HL-60 (cell line): ENCODE measurements around the gene TSPAN13.

Source experiments
- DNase-seq, 2 experiments: peaks; one replicate each; pipeline ENCODE4 v3.0.0-alpha.2; 2010 to 2020; ENCODE audit warnings: low read depth in 1 of 2, low spot score in 1 of 2
- H3K27ac ChIP-seq: fragments of 250-450 bp; sonication (Bioruptor Pico); replicated peaks from 2 replicates; pipeline ENCODE4 v1.5.1; 2020; ENCODE audit warnings: mild to moderate bottlenecking, moderate library complexity
- H3K27me3 ChIP-seq: fragments of 250-450 bp; sonication (Bioruptor Pico); 2 replicates; pipeline ENCODE4 v1.5.1; 2021; ENCODE audit warnings: mild to moderate bottlenecking, moderate library complexity; ENCODE audit not compliant: insufficient read depth, poor library complexity, severe bottlenecking
- H3K4me3 ChIP-seq: replicated peaks from 2 replicates; pipeline ENCODE4 v1.5.1; 2011; ENCODE audit warnings: mild to moderate bottlenecking, control low read depth, low read length; ENCODE audit not compliant: insufficient read depth
- CTCF ChIP-seq: IDR thresholded peaks from one replicate; pipeline ENCODE4 v1.5.1; 2011; ENCODE audit warnings: low read length, control low read depth, inconsistent platforms; ENCODE audit not compliant: insufficient read depth
- GABPA ChIP-seq: IDR thresholded peaks from 2 replicates; pipeline ENCODE4 v1.6.1; 2012; ENCODE audit warnings: low read depth
- POLR2AphosphoS5 ChIP-seq: IDR thresholded peaks from 2 replicates; pipeline ENCODE4 v1.6.1; 2012; ENCODE audit warnings: low read depth
- REST ChIP-seq: IDR thresholded peaks from 2 replicates; pipeline ENCODE4 v1.6.1; 2012; ENCODE audit warnings: low read depth; ENCODE audit not compliant: insufficient replicate concordance
- SPI1 ChIP-seq: IDR thresholded peaks from 2 replicates; pipeline ENCODE4 v1.6.1; 2012; ENCODE audit warnings: low read depth, mild to moderate bottlenecking, borderline replicate concordance

Gene TSPAN13

GRCh38 chr7:16729541-16729940 lies 24.0 kb upstream of the TSPAN13 start:
- no peak for TF ChIP-seq REST
- TF ChIP-seq POLR2AphosphoS5 = no peak
- no peak for TF ChIP-seq CTCF
- Histone ChIP-seq H3K4me3 (no peak overlapping the region), H3K27me3 (no peaks in the 10 kb centered on the region), H3K27ac (no peak overlapping the region)
- DNase-seq = no peak

- no peak for TF ChIP-seq CTCF
- no peak for TF ChIP-seq POLR2AphosphoS5
- TF ChIP-seq SPI1 = no peak
- TF ChIP-seq REST = no peak
- TF ChIP-seq GABPA = no peak
- no peak overlapping the region for H3K27ac ChIP-seq
- no peak for DNase-seq
- no peaks in the 10 kb centered on the region for H3K27me3 ChIP-seq
- no peak overlapping the region for H3K4me3 ChIP-seq
Measured at GRCh38 chr7:16730937-16731336, 22.6 kb upstream of the TSPAN13 start.

GRCh38 chr7:16732828-16733227 lies 20.7 kb upstream of the TSPAN13 start:
- no peak for TF ChIP-seq SPI1
- no peak for TF ChIP-seq POLR2AphosphoS5
- no peak for TF ChIP-seq CTCF
- no peak for TF ChIP-seq REST
- TF ChIP-seq GABPA = no peak
- DNase-seq = no peak

More at GRCh38 chr7:16732828-16733227, 20.7 kb upstream of the TSPAN13 start:
- Histone ChIP-seq H3K4me3 (no peak overlapping the region), H3K27ac (no peak overlapping the region), H3K27me3 (no peaks in the 10 kb centered on the region)
